ENCODE data around the gene ST8SIA5. TPM values are rescaled to one million over a fixed set of nuclear protein-coding genes. Genes with fewer than 3 reads are reported as not detected.
A peak's percentile ranks its signal among the peaks of the same experiment; 100 is the strongest.

ST8SIA5 gene
- total and polyA plus RNA-seq, 2 of the 13 experiments (the other 11 are each of a cell fraction or from before 2014, with no cell fraction given), result 0.07 to 0.20 TPM

DNA sequence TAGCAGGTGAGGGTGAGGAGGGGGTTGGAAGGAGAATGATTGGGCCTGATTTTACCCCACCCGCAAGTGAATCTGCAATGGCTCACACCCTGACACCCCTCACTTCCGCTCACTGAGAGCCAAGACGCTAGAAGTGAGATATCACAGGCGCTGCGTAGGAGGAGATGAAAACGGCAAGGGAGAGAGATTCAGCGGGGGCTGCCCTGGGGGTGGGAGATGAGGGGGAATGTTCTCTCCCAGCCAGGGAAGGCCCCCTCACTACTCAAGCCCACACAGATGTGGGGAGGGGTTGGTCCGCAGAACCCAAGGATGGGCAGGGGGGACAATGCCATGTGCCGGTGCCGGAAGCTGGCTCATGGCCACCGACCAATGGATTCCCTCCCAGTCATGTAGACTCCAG, 132.7 kb downstream of the ST8SIA5 start:
- H3K79me2 ChIP-seq (ENCODE audit: insufficient read depth, low read length), result no peaks in the 10 kb centered on the region
- no peaks in the 10 kb centered on the region for H3K9me3 ChIP-seq (ENCODE audit: low read length)
- no peaks in the 10 kb centered on the region for H3K36me3 ChIP-seq (replicated peaks in 1 of 2; ENCODE audit: control insufficient read depth in 1 of 2, insufficient read depth in 2 of 2, low read length in 2 of 2)
- no TSS peak for BruUV-seq (replicated peaks)
- POLR2A ChIA-PET, result no interaction called here
- no peak overlapping the region for H3K27ac ChIP-seq (ENCODE audit: extremely low read length, insufficient read depth, low read length)
- no peak overlapping the region for H3K4me2 ChIP-seq (ENCODE audit: low read depth, low read length)
- H4K20me1 ChIP-seq (ENCODE audit: insufficient read depth, low read length), result no peaks in the 10 kb centered on the region
- no peak overlapping the region for H3K9ac ChIP-seq (ENCODE audit: insufficient read depth, low read depth, low read length)
- 57% methylated on average over 10 of the region's 11 CpGs for WGBS (ENCODE audit: low lambda C conversion rate)
- ATAC-seq (no peak), DNase-seq (ENCODE audit: low spot score) (no peak), FAIRE-seq (no peak)
- in situ Hi-C loops (cut with HindIII; ENCODE audit: extremely low pct_ligation_motif_present, low pct_unique_long_range_greater_than_20kb), result no loop called here
- intact Hi-C loops (cut with micrococcal nuclease; ENCODE audit: unreplicated experiment), result no loop called here
- peaks cover 1% of the 10 kb centered on the region; the same call in 1 of the 2 replicates for H3K4me1 ChIP-seq (ENCODE audit: insufficient read depth, low read length)
- no peak overlapping the region for H2AFZ ChIP-seq (ENCODE audit: low read length)
- no peak overlapping the region for H3K4me3 ChIP-seq (replicated peaks in 1 of 3; ENCODE audit: insufficient read depth in 1 of 3, low read depth in 2 of 3, low read length in 3 of 3)
- CTCF ChIA-PET (ENCODE audit: low intra/inter-chr PET ratio, low total read pairs), result no interaction called here
- peaks cover 0 to 2% of the 10 kb centered on the region in 2 experiments; a peak in 1 of 5 replicates for H3K27me3 ChIP-seq (ENCODE audit: control insufficient read depth in 1 of 2, insufficient read depth in 2 of 2, low read length in 2 of 2)
- no peak for TF ChIP-seq CREM (IDR thresholded peaks at IDR 0.05)
- no peak for TF ChIP-seq CREM (CRISPR knock-in tag; IDR thresholded peaks at IDR 0.05)
- TF ChIP-seq TRIM24 (CRISPR knock-in tag; IDR thresholded peaks at IDR 0.05), result no peak
- no peak for TF ChIP-seq BHLHE40 (IDR thresholded peaks at IDR 0.05; ENCODE audit: low read length)
- TF ChIP-seq ZNF33A (CRISPR knock-in tag; IDR thresholded peaks at IDR 0.05; ENCODE audit: borderline replicate concordance), result no peak
- no peak for TF ChIP-seq ZNF674 (CRISPR knock-in tag; IDR thresholded peaks at IDR 0.05; ENCODE audit: low read depth)
- TF ChIP-seq JUNB (CRISPR knock-in tag; IDR thresholded peaks at IDR 0.05; ENCODE audit: borderline replicate concordance), result no peak

GRCh38 chr18:46623541-46623940, 133.3 kb downstream of the ST8SIA5 start:
- in situ Hi-C loops (cut with HindIII; ENCODE audit: extremely low pct_ligation_motif_present, low pct_unique_long_range_greater_than_20kb), result no loop called here
- no peak overlapping the region for H3K4me3 ChIP-seq (replicated peaks in 1 of 3; ENCODE audit: insufficient read depth in 1 of 3, low read depth in 2 of 3, low read length in 3 of 3)
- no peak overlapping the region for H3K4me2 ChIP-seq (ENCODE audit: low read depth, low read length)
- no peak overlapping the region for H2AFZ ChIP-seq (ENCODE audit: low read length)
- no TSS peak for BruUV-seq (replicated peaks)
- no peaks in the 10 kb centered on the region for H3K9me3 ChIP-seq (ENCODE audit: low read length)
- H3K27me3 ChIP-seq (ENCODE audit: control insufficient read depth in 1 of 2, insufficient read depth in 2 of 2, low read length in 2 of 2), result peaks cover 0 to 2% of the 10 kb centered on the region in 2 experiments; a peak in 1 of 5 replicates
- FAIRE-seq, result no peak
- H3K4me1 ChIP-seq (ENCODE audit: insufficient read depth, low read length), result peaks cover 7% of the 10 kb centered on the region; the same call in 1 of the 2 replicates
- TF ChIP-seq KDM1A (CRISPR knock-in tag; IDR thresholded peaks at IDR 0.05) (no peak), GABPA (IDR thresholded peaks at IDR 0.05; ENCODE audit: low read depth, low read length) (peak; percentile 19; the same call in 1 of the 2 replicates), GABPA (CRISPR knock-in tag; IDR thresholded peaks at IDR 0.05; ENCODE audit: low read depth) (no peak)
- ChIA-PET CTCF (ENCODE audit: low intra/inter-chr PET ratio, low total read pairs) (no interaction called here), POLR2A (no interaction called here)
- no peak for ATAC-seq
- intact Hi-C loops (cut with micrococcal nuclease; ENCODE audit: unreplicated experiment), result no loop called here
- H3K79me2 ChIP-seq (ENCODE audit: insufficient read depth, low read length), result no peaks in the 10 kb centered on the region
- 41% methylated on average over 7 of the region's 10 CpGs for WGBS (ENCODE audit: low lambda C conversion rate)
- H3K9ac ChIP-seq (ENCODE audit: insufficient read depth, low read depth, low read length), result no peak overlapping the region
- no peak for DNase-seq (ENCODE audit: low spot score)
- no peaks in the 10 kb centered on the region for H3K36me3 ChIP-seq (replicated peaks in 1 of 2; ENCODE audit: control insufficient read depth in 1 of 2, insufficient read depth in 2 of 2, low read length in 2 of 2)
- no peak overlapping the region for H3K27ac ChIP-seq (ENCODE audit: extremely low read length, insufficient read depth, low read length)
- no peaks in the 10 kb centered on the region for H4K20me1 ChIP-seq (ENCODE audit: insufficient read depth, low read length)
